WI38 (cell line): Measurements from ENCODE around the gene CSH1.
A peak's percentile ranks its signal among the peaks of the same experiment; 100 is the strongest.
"Not testable (repeated sequence)": the region's sequence is repeated elsewhere in the genome, so short reads cannot be mapped to it uniquely, and the experiment has no call there.

ENCODE experiments used
- H3K4me3 ChIP-seq: 2 replicates; pipeline ENCODE4 v1.5.1; 2011; ENCODE audit warnings: low read depth, mild to moderate bottlenecking, control low read depth, low read length
- CTCF ChIP-seq: IDR thresholded peaks from 2 replicates; pipeline ENCODE4 v1.5.1; 2012; ENCODE audit warnings: low read depth, mild to moderate bottlenecking, control low read depth, low read length

CSH1 gene

GRCh38 chr17:63859257-63859656 is 37.1 kb downstream of the CSH1 start:
- H3K4me3 ChIP-seq: no peak overlapping the region
- TF ChIP-seq CTCF: no peak

- H3K4me3 ChIP-seq: not testable (repeated sequence)
Measured at GRCh38 chr17:63856425-63856824, 39.9 kb downstream of the CSH1 start.

- no peak for TF ChIP-seq CTCF
- no peak overlapping the region for H3K4me3 ChIP-seq
Measured at GRCh38 chr17:63855185-63855584, 41.2 kb downstream of the CSH1 start.

- no peak overlapping the region for H3K4me3 ChIP-seq
- no peak for TF ChIP-seq CTCF
Measured at GRCh38 chr17:63854709-63855108, 41.7 kb downstream of the CSH1 start.

- no peak overlapping the region for H3K4me3 ChIP-seq
- no peak for TF ChIP-seq CTCF
Measured at GRCh38 chr17:63853260-63853659, 43.1 kb downstream of the CSH1 start.

GRCh38 chr17:63850401-63850800 is 46.0 kb downstream of the CSH1 start:
- no peak for TF ChIP-seq CTCF
- no peak overlapping the region for H3K4me3 ChIP-seq

- TF ChIP-seq CTCF: peak; percentile 18; the same call in 1 of the 2 replicates
- H3K4me3 ChIP-seq: no peak overlapping the region
Measured at GRCh38 chr17:63848834-63849689, 47.3 kb downstream of the CSH1 start.
